HG03108 (cell line): ENCODE data around the gene UNK.
"Not testable (repeated sequence)": the region's sequence is repeated elsewhere in the genome, so short reads cannot be mapped to it uniquely, and the experiment has no call there.

Experiments
- ATAC-seq: cut with Tn5 transposase; IDR thresholded peaks from one replicate; pipeline ENCODE4 v1.9.1; 2021; ENCODE audit warnings: moderate library complexity; ENCODE audit not compliant: unreplicated experiment

Gene UNK

GRCh38 chr17:75846692-75847613 is 62.3 kb downstream of the UNK start:
- ATAC-seq: no peak

- ATAC-seq: no peak
Observed at GRCh38 chr17:75847614-75848522, 63.3 kb downstream of the UNK start.

GRCh38 chr17:75848523-75849278 is 64.1 kb downstream of the UNK start:
- ATAC-seq: no peak

GRCh38 chr17:75849279-75849646 is 64.7 kb downstream of the UNK start:
- ATAC-seq: no peak

GRCh38 chr17:75849724-75850123 is 65.1 kb downstream of the UNK start:
- no peak for ATAC-seq

- no peak for ATAC-seq
Observed at GRCh38 chr17:75850928-75851692, 66.5 kb downstream of the UNK start.

- not testable (repeated sequence) for ATAC-seq
Observed at GRCh38 chr17:75851693-75851991, 67.0 kb downstream of the UNK start.

GRCh38 chr17:75853433-75853832 is 68.8 kb downstream of the UNK start:
- no peak for ATAC-seq

GRCh38 chr17:75854101-75854748 is 69.6 kb downstream of the UNK start:
- no peak for ATAC-seq

GRCh38 chr17:75854881-75855309 is 70.3 kb downstream of the UNK start:
- no peak for ATAC-seq

- ATAC-seq: peak; percentile 80
Observed at GRCh38 chr17:75855310-75856061, 70.9 kb downstream of the UNK start, which contains the start of gene WBP2. WBP2 (minus strand) TSS chr17:75855335; CDS start chr17:75855297, 38 bp downstream.

GRCh38 chr17:75856062-75856756 is 71.6 kb downstream of the UNK start:
- ATAC-seq: no peak

- not testable (repeated sequence) for ATAC-seq
Observed at GRCh38 chr17:75859358-75859757, 74.8 kb downstream of the UNK start.

- no peak for ATAC-seq
Observed at GRCh38 chr17:75861927-75862317, 77.3 kb downstream of the UNK start.

GRCh38 chr17:75864448-75864871 is 79.9 kb downstream of the UNK start:
- ATAC-seq: peak; percentile 83

GRCh38 chr17:75864887-75865286 is 80.3 kb downstream of the UNK start:
- ATAC-seq: peak; percentile 4

- ATAC-seq: not testable (repeated sequence)
Observed at GRCh38 chr17:75865404-75866188, 81.0 kb downstream of the UNK start.
